ENCODE measurements around the gene TMX2. TPM values are rescaled to one million over a fixed set of nuclear protein-coding genes. Genes with fewer than 3 reads are reported as not detected.

Gene TMX2
- total RNA-seq = 10 to 100 TPM; 38.8 to 57.0 (median 51.9) TPM
- 10 to 100 TPM; 36.0 to 56.5 (median 46.3) TPM for polyA plus RNA-seq
- long read RNA-seq, donor 1, transcript TMX2-201 (8 exons, 1,631 nt) = major isoform, 10 of 71 reads
- long read RNA-seq, donor 1, partial matches to known transcripts = 57 of 71 reads
- long read RNA-seq, donor 1, other reads (novel, unspliced or antisense) = 0 of 71 reads
- long read RNA-seq, donor 2, transcript TMX2-201 (8 exons, 1,631 nt) = major isoform, 15 of 16 reads
- long read RNA-seq, donor 2, partial matches to known transcripts = 0 of 16 reads
- long read RNA-seq, donor 2, other reads (novel, unspliced or antisense) = 0 of 16 reads

GRCh38 chr11:57712256-57713150 lies at the start of gene TMX2:
TMX2 (plus strand) TSS chr11:57712593; CDS start chr11:57712619, 26 bp downstream.
- H3K4me3 ChIP-seq = peak within 1 kb of the TSS; percentile 90 to 99 (median 96)
- no peaks in the 10 kb centered on the region for H3K27me3 ChIP-seq (replicated peaks in 1 of 7)
- peaks cover 0 to 19% (median 0%) of the 10 kb centered on the region in 6 donors for H3K36me3 ChIP-seq
- peak within 1 kb of the TSS; percentile 85 to 96 (median 92) for H3K27ac ChIP-seq
- peaks cover 27 to 69% (median 48%) of the 10 kb centered on the region in 6 donors for H3K4me1 ChIP-seq
- intact Hi-C loops (cut with DNase I; ENCODE audit: low total_unique reads) = no loop called here
- peak; percentile 86 to 89 (median 89) for TF ChIP-seq POLR2AphosphoS5 (IDR thresholded peaks at IDR 0.05)
- no peak for TF ChIP-seq POLR2A (IDR thresholded peaks at IDR 0.05)
- peak in 3 of 11 experiments; percentile 8 to 26 (median 12) for TF ChIP-seq CTCF (IDR thresholded peaks at IDR 0.05 in 8 of 11, conservative IDR thresholded peaks at IDR 0.05 in 3 of 11)
- WGBS, 5 donors = 0 to 1% (median 0%) methylated on average over 22 to 53 of the region's 53 CpGs
- no peaks in the 10 kb centered on the region for H3K9me3 ChIP-seq
- DNase-seq = peak; percentile 95

GRCh38 chr11:57662893-57663292 lies 49.5 kb upstream of the TMX2 start:
- Histone ChIP-seq H3K36me3 (peaks cover 11 to 46% (median 37%) of the 10 kb centered on the region in 6 donors), H3K27me3 (replicated peaks in 1 of 7) (no peaks in the 10 kb centered on the region), H3K27ac (no peak overlapping the region), H3K9me3 (no peaks in the 10 kb centered on the region), H3K4me1 (peaks cover 10 to 65% (median 29%) of the 10 kb centered on the region in 6 donors), H3K4me3 (no peak overlapping the region)
- intact Hi-C loops (cut with DNase I; ENCODE audit: low total_unique reads) = loop anchor here (10.0 kb wide), 1 partner anchor 132 kb away; no protein-coding TSS in a partner anchor
- TF ChIP-seq POLR2A (IDR thresholded peaks at IDR 0.05) (no peak), CTCF (IDR thresholded peaks at IDR 0.05 in 8 of 11, conservative IDR thresholded peaks at IDR 0.05 in 3 of 11) (no peak), POLR2AphosphoS5 (IDR thresholded peaks at IDR 0.05) (no peak)
- no peak for DNase-seq
- WGBS, 5 donors = 71 to 77% (median 74%) methylated on average over 4 of the region's 4 CpGs

- intact Hi-C loops (cut with DNase I; ENCODE audit: low total_unique reads) = loop anchor here (10.0 kb wide), 1 partner anchor 131 kb away; no protein-coding TSS in a partner anchor
These were observed 48.4 kb upstream of the TMX2 start for GRCh38 chr11:57663975-57664374.

More at GRCh38 chr11:57663975-57664374, 48.4 kb upstream of the TMX2 start:
- 80 to 93% (median 84%) methylated on average over 9 of the region's 9 CpGs for WGBS, 5 donors
- H3K9me3 ChIP-seq = no peaks in the 10 kb centered on the region
- peaks cover 11 to 45% (median 37%) of the 10 kb centered on the region in 6 donors for H3K36me3 ChIP-seq
- no peak for TF ChIP-seq POLR2A (IDR thresholded peaks at IDR 0.05)
- TF ChIP-seq POLR2AphosphoS5 (IDR thresholded peaks at IDR 0.05) = no peak
- TF ChIP-seq CTCF (IDR thresholded peaks at IDR 0.05 in 8 of 11, conservative IDR thresholded peaks at IDR 0.05 in 3 of 11) = no peak
- no peak overlapping the region for H3K4me3 ChIP-seq
- H3K27me3 ChIP-seq (replicated peaks in 1 of 7) = no peaks in the 10 kb centered on the region
- peaks cover 6 to 59% (median 22%) of the 10 kb centered on the region in 6 donors for H3K4me1 ChIP-seq
- H3K27ac ChIP-seq = no peak overlapping the region
- DNase-seq = no peak
